GM23338 (cell line): ENCODE data around the gene TICRR. TPM values are rescaled to one million over a fixed set of nuclear protein-coding genes. Genes with fewer than 3 reads are reported as not detected.

ENCODE experiments used
- ATAC-seq: fragments of 200-7000 bp; cut with Tn5 transposase; 3 replicates; pipeline ENCODE4 v1.9.1; 2020
- DNase-seq: peaks from one replicate; pipeline ENCODE4 v3.0.0-alpha.2; 2015; ENCODE audit warnings: low spot score
- H2AFZ ChIP-seq: fragments of 200-600 bp; sonication (generic); 2 replicates; pipeline ENCODE4 v1.8.0; 2016; ENCODE audit warnings: antibody characterized with exemption, mild to moderate bottlenecking, moderate library complexity
- H3F3A ChIP-seq: fragments of 200-600 bp; sonication (generic); replicated peaks from 2 replicates; pipeline ENCODE4 v1.8.0; 2017; ENCODE audit warnings: antibody characterized with exemption, mixed run types, low read depth
- H3K27ac ChIP-seq: fragments of 200-600 bp; sonication (generic); 2 replicates; pipeline ENCODE4 v1.6.1; 2016; ENCODE audit warnings: low read depth
- H3K27me3 ChIP-seq: fragments of 200-600 bp; sonication (generic); 2 replicates; pipeline ENCODE4 v1.8.0; 2016; ENCODE audit warnings: mild to moderate bottlenecking, mixed run types, moderate library complexity; ENCODE audit not compliant: insufficient read depth
- H3K36me3 ChIP-seq: fragments of 200-600 bp; sonication (generic); 2 replicates; pipeline ENCODE4 v1.8.0; 2016; ENCODE audit warnings: mild to moderate bottlenecking; ENCODE audit not compliant: insufficient read depth
- H3K4me1 ChIP-seq: fragments of 200-600 bp; sonication (generic); 2 replicates; pipeline ENCODE4 v1.8.0; 2016; ENCODE audit warnings: mild to moderate bottlenecking, moderate library complexity; ENCODE audit not compliant: insufficient read depth
- H3K4me2 ChIP-seq: fragments of 200-600 bp; sonication (generic); 2 replicates; pipeline ENCODE4 v1.7.1; 2017; ENCODE audit warnings: mixed run types
- H3K4me3 ChIP-seq: fragments of 200-600 bp; sonication (generic); 2 replicates; pipeline ENCODE4 v1.6.1; 2016; ENCODE audit warnings: mixed run types
- H3K79me2 ChIP-seq: fragments of 200-600 bp; sonication (generic); replicated peaks from 2 replicates; pipeline ENCODE4 v1.8.0; 2017; ENCODE audit warnings: mild to moderate bottlenecking; ENCODE audit not compliant: insufficient read depth
- H3K9me2 ChIP-seq: fragments of 200-600 bp; sonication (generic); 2 replicates; pipeline ENCODE4 v1.8.0; 2017; ENCODE audit not compliant: insufficient read depth
- H4K20me1 ChIP-seq: fragments of 200-600 bp; sonication (generic); replicated peaks from 2 replicates; pipeline ENCODE4 v1.8.0; 2017; ENCODE audit warnings: mild to moderate bottlenecking; ENCODE audit not compliant: insufficient read depth
- H3K27ac Mint-ChIP-seq: 2 replicates; pipeline ENCODE4 v1.8.0; 2020; ENCODE audit warnings: inconsistent platforms, mild to moderate bottlenecking, moderate library complexity, mixed read lengths
- H3K27me3 Mint-ChIP-seq: 3 replicates; pipeline ENCODE4 v1.8.0; 2022; ENCODE audit warnings: low read depth, mild to moderate bottlenecking, moderate library complexity, mixed read lengths, inconsistent platforms; ENCODE audit not compliant: insufficient read depth, poor library complexity
- H3K36me3 Mint-ChIP-seq: 3 replicates; pipeline ENCODE4 v1.8.0; 2021; ENCODE audit warnings: low read depth, mild to moderate bottlenecking, inconsistent platforms, moderate library complexity, mixed read lengths
- H3K4me1 Mint-ChIP-seq: 3 replicates; pipeline ENCODE4 v1.8.0; 2020; ENCODE audit warnings: mild to moderate bottlenecking, inconsistent platforms, mixed read lengths
- H3K4me3 Mint-ChIP-seq: 3 replicates; pipeline ENCODE4 v1.8.0; 2021; ENCODE audit warnings: moderate library complexity, mild to moderate bottlenecking, inconsistent platforms, mixed read lengths
- H3K9me3 Mint-ChIP-seq: 3 replicates; pipeline ENCODE4 v1.8.0; 2020; ENCODE audit warnings: moderate library complexity, mild to moderate bottlenecking, inconsistent platforms, mixed read lengths
- CREB1 ChIP-seq: fragments of 250-450 bp; sonication (Bioruptor Pico); IDR thresholded peaks from 2 replicates; pipeline ENCODE4 v1.5.0; 2020; ENCODE audit warnings: low read depth, mild to moderate bottlenecking, moderate library complexity
- CTCF ChIP-seq, 2 experiments: fragments of 200-600 bp in 1 of 2; sonication (generic) in 1 of 2; conservative IDR thresholded peaks; 2 replicates each; pipeline versions ENCODE4 v1.5.1 to v1.6.1; 2016 to 2017; ENCODE audit warnings: antibody characterized with exemption in 2 of 2, low read depth in 2 of 2, mild to moderate bottlenecking in 2 of 2, moderate library complexity in 1 of 2
- ETS1 ChIP-seq: IDR thresholded peaks from 2 replicates; pipeline ENCODE4 v1.6.1; 2016; ENCODE audit warnings: antibody characterized with exemption
- EZH2 ChIP-seq: fragments of 200-600 bp; sonication (generic); IDR thresholded peaks from one replicate; pipeline ENCODE4 v1.8.0; 2017; ENCODE audit warnings: antibody characterized with exemption, mild to moderate bottlenecking, low read depth; ENCODE audit not compliant: unreplicated experiment
- EZH2phosphoT487 ChIP-seq: fragments of 200-600 bp; sonication (generic); IDR thresholded peaks from one replicate; pipeline ENCODE4 v1.8.1; 2018; ENCODE audit warnings: antibody characterized with exemption; ENCODE audit not compliant: unreplicated experiment
- JUNB ChIP-seq: IDR thresholded peaks from one replicate; pipeline ENCODE4 v1.6.1; 2016; ENCODE audit warnings: antibody characterized with exemption; ENCODE audit not compliant: unreplicated experiment
- NANOG ChIP-seq: IDR thresholded peaks from 2 replicates; pipeline ENCODE4 v1.6.1; 2016; ENCODE audit warnings: antibody characterized with exemption, borderline replicate concordance
- POLR2AphosphoS5 ChIP-seq: IDR thresholded peaks from 2 replicates; pipeline ENCODE4 v1.6.1; 2016; ENCODE audit warnings: antibody characterized with exemption, low read depth
- REST ChIP-seq: IDR thresholded peaks from one replicate; pipeline ENCODE4 v1.6.1; 2018; ENCODE audit warnings: antibody characterized with exemption; ENCODE audit not compliant: unreplicated experiment
- STAT1 ChIP-seq: IDR thresholded peaks from one replicate; pipeline ENCODE4 v1.6.1; 2016; ENCODE audit warnings: antibody characterized with exemption; ENCODE audit not compliant: unreplicated experiment
- ZNF114 ChIP-seq: fragments of 250-450 bp; sonication (Bioruptor Pico); IDR thresholded peaks from 2 replicates; pipeline ENCODE4 v1.5.0; 2020; ENCODE audit warnings: mild to moderate bottlenecking, moderate library complexity
- ZNF331 ChIP-seq: fragments of 250-450 bp; sonication (Bioruptor Pico); IDR thresholded peaks from 2 replicates; pipeline ENCODE4 v1.5.0; 2020; ENCODE audit warnings: low read depth, mild to moderate bottlenecking, moderate library complexity
- ZNF462 ChIP-seq: fragments of 250-450 bp; sonication (Bioruptor Pico); IDR thresholded peaks from 2 replicates; pipeline ENCODE4 v1.5.0; 2020; ENCODE audit warnings: mild to moderate bottlenecking, moderate library complexity
- polyA plus RNA-seq: library from polyadenylated mRNA; unstranded; fragments of >200 nt; fragmentation: Nextera tagmentation; extraction: Ambion mirVana; gene quantifications from 2 replicates; pipeline ENCODE4 v1.2.1, GENCODE V29; 2016
- total RNA-seq: library from RNA; depleted of rRNA; stranded (reverse); fragments of >200 nt; shearing (Covaris generic); gene quantifications from 2 replicates; pipeline ENCODE4 v1.2.3, GENCODE V29; 2014

The TICRR gene
- total and polyA plus RNA-seq, 2 experiments from 2014 or later: 11.2 to 42.3 TPM

- Mint-ChIP-seq H3K4me1 (peaks cover 19% of the 10 kb centered on the region), H3K36me3 (no peaks in the 10 kb centered on the region), H3K27me3 (peaks cover 17% of the 10 kb centered on the region), H3K27ac (no peak overlapping the region), H3K4me3 (no peak overlapping the region), H3K9me3 (no peaks in the 10 kb centered on the region)
- Histone ChIP-seq H3F3A (no peaks in the 10 kb centered on the region), H2AFZ (no peak overlapping the region), H3K27me3 (peaks cover 20% of the 10 kb centered on the region), H3K9me2 (no peaks in the 10 kb centered on the region), H3K4me2 (no peak overlapping the region), H3K79me2 (no peaks in the 10 kb centered on the region), H3K4me3 (no peak overlapping the region), H3K4me1 (peaks cover 16% of the 10 kb centered on the region), H4K20me1 (no peaks in the 10 kb centered on the region), H3K27ac (no peak overlapping the region), H3K36me3 (no peaks in the 10 kb centered on the region)
- DNase-seq (no peak), ATAC-seq (no peak)
- TF ChIP-seq CREB1 (CRISPR knock-in tag) (no peak), ZNF114 (CRISPR knock-in tag) (no peak), ETS1 (no peak), CTCF (conservative IDR thresholded peaks at IDR 0.05; ENCODE audit: low read depth in 2 of 2) (no peak), JUNB (no peak), EZH2 (no peak), ZNF462 (CRISPR knock-in tag) (no peak), NANOG (no peak), STAT1 (no peak), REST (no peak), ZNF331 (CRISPR knock-in tag) (no peak), POLR2AphosphoS5 (no peak), EZH2phosphoT487 (no peak)
Observed at GRCh38 chr15:89666858-89667705, 91.8 kb downstream of the TICRR start.
